ENCODE results near the gene ITPKA. TPM values are rescaled to one million over a fixed set of nuclear protein-coding genes. Genes with fewer than 3 reads are reported as not detected.
"Not testable (repeated sequence)": the region's sequence is repeated elsewhere in the genome, so short reads cannot be mapped to it uniquely, and the experiment has no call there.

The ITPKA gene
- total RNA-seq, 2 donors from 2014 or later, result 4.4 TPM; not detected in 1

- Histone ChIP-seq H3K9me3 (no peaks in the 10 kb centered on the region), H3K4me1 (ENCODE audit: control insufficient read depth in 1 of 2, low read depth in 2 of 2) (no peaks in the 10 kb centered on the region), H3K27ac (no peak overlapping the region), H3K4me3 (no peak overlapping the region), H3K27me3 (replicated peaks; ENCODE audit: insufficient read depth) (no peaks in the 10 kb centered on the region), H3K36me3 (peaks cover 35% of the 10 kb centered on the region)
- no peak for DNase-seq (ENCODE audit: low spot score)
- no peak for ATAC-seq (ENCODE audit: insufficient number of reproducible peaks, low FRiP score, low read depth)
- no peak for TF ChIP-seq CTCF (IDR thresholded peaks at IDR 0.05)
Observed at GRCh38 chr15:41466711-41467110, 27.0 kb upstream of the ITPKA start.

GRCh38 chr15:41469644-41470043 lies 24.0 kb upstream of the ITPKA start:
- H3K4me3 ChIP-seq; H3K4me1 ChIP-seq (ENCODE audit: control insufficient read depth in 1 of 2, low read depth in 2 of 2); H3K27ac ChIP-seq; DNase-seq (ENCODE audit: low spot score); ATAC-seq (ENCODE audit: insufficient number of reproducible peaks, low FRiP score, low read depth); H3K27me3 ChIP-seq (replicated peaks; ENCODE audit: insufficient read depth); H3K9me3 ChIP-seq: not testable (repeated sequence)
- peaks cover 54% of the 10 kb centered on the region for H3K36me3 ChIP-seq

- ATAC-seq (ENCODE audit: insufficient number of reproducible peaks, low FRiP score, low read depth), result no peak
- Histone ChIP-seq H3K27ac (no peak overlapping the region), H3K4me1 (ENCODE audit: control insufficient read depth in 1 of 2, low read depth in 2 of 2) (no peaks in the 10 kb centered on the region), H3K4me3 (no peak overlapping the region), H3K9me3 (no peaks in the 10 kb centered on the region), H3K36me3 (peaks cover 76% of the 10 kb centered on the region), H3K27me3 (replicated peaks; ENCODE audit: insufficient read depth) (no peaks in the 10 kb centered on the region)
- no peak for DNase-seq (ENCODE audit: low spot score)
- TF ChIP-seq CTCF (IDR thresholded peaks at IDR 0.05), result no peak
Observed at GRCh38 chr15:41473418-41473817, 20.3 kb upstream of the ITPKA start.

- H3K27me3 ChIP-seq (replicated peaks; ENCODE audit: insufficient read depth), result no peaks in the 10 kb centered on the region
- TF ChIP-seq CTCF (IDR thresholded peaks at IDR 0.05), result no peak
- peaks cover 77% of the 10 kb centered on the region for H3K36me3 ChIP-seq
- H3K27ac ChIP-seq, result no peak overlapping the region
- ATAC-seq (ENCODE audit: insufficient number of reproducible peaks, low FRiP score, low read depth) (no peak), DNase-seq (ENCODE audit: low spot score) (no peak)
- no peaks in the 10 kb centered on the region for H3K4me1 ChIP-seq (ENCODE audit: control insufficient read depth in 1 of 2, low read depth in 2 of 2)
- no peak overlapping the region for H3K4me3 ChIP-seq
- H3K9me3 ChIP-seq, result no peaks in the 10 kb centered on the region
Observed at GRCh38 chr15:41474436-41474835, 19.2 kb upstream of the ITPKA start.

- TF ChIP-seq CTCF (IDR thresholded peaks at IDR 0.05), result no peak
- ATAC-seq (ENCODE audit: insufficient number of reproducible peaks, low FRiP score, low read depth) (no peak), DNase-seq (ENCODE audit: low spot score) (no peak)
- H3K27ac ChIP-seq, result no peak overlapping the region
- H3K27me3 ChIP-seq (replicated peaks; ENCODE audit: insufficient read depth), result no peaks in the 10 kb centered on the region
- peaks cover 77% of the 10 kb centered on the region for H3K36me3 ChIP-seq
- no peaks in the 10 kb centered on the region for H3K9me3 ChIP-seq
- H3K4me1 ChIP-seq (ENCODE audit: control insufficient read depth in 1 of 2, low read depth in 2 of 2), result no peaks in the 10 kb centered on the region
- H3K4me3 ChIP-seq, result no peak overlapping the region
Observed at GRCh38 chr15:41474941-41475340, 18.7 kb upstream of the ITPKA start.

GRCh38 chr15:41476416-41477048 lies 17.1 kb upstream of the ITPKA start:
- Histone ChIP-seq H3K36me3 (peaks cover 75% of the 10 kb centered on the region), H3K9me3 (no peaks in the 10 kb centered on the region), H3K4me3 (no peak overlapping the region), H3K27me3 (replicated peaks; ENCODE audit: insufficient read depth) (no peaks in the 10 kb centered on the region), H3K4me1 (ENCODE audit: control insufficient read depth in 1 of 2, low read depth in 2 of 2) (no peaks in the 10 kb centered on the region), H3K27ac (no peak overlapping the region)
- ATAC-seq (ENCODE audit: insufficient number of reproducible peaks, low FRiP score, low read depth) (no peak), DNase-seq (ENCODE audit: low spot score) (no peak)
- no peak for TF ChIP-seq CTCF (IDR thresholded peaks at IDR 0.05)
